ENCODE measurements around the gene ARMS2. TPM values are rescaled to one million over a fixed set of nuclear protein-coding genes. Genes with fewer than 3 reads are reported as not detected.
A peak's percentile ranks its signal among the peaks of the same experiment; 100 is the strongest.

The ARMS2 gene
- polyA plus RNA-seq, 1 of the 3 experiments (the other 2 are of a cell fraction) = not detected

DNA sequence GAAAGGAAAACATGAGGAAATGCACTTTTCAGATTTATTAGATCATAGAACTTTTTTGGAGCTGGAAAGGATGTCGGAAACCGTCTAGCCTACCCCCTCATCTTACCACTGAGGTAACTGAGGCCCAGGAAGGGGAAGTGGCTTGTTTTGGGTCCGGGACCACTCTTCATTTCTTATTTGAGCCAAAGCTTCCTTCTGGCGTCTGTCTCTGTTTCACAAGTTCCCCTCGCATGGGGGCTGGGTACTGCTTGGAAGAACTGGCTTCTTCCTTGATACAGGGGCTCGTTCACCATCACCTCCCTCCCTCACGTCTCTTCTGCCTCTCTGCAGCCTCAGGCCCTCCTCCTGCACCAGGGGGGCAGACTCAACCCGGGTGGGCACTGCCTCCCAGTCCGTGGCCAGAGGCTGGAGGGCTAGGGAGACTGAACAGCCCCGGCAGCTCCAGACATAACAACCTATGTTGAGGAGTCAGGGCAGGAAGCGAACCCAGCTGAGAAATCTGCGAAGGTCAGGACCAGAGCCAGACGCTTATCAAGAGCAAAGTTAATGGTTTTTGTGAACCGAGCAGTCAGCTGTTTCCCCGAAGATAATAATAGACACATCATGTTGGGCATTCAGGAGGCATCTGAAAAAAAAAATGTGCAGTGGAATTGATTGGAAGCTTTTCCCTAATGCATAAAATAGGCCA lies 19.8 kb downstream of the ARMS2 start (continued):
- TF ChIP-seq, protein P1, sequence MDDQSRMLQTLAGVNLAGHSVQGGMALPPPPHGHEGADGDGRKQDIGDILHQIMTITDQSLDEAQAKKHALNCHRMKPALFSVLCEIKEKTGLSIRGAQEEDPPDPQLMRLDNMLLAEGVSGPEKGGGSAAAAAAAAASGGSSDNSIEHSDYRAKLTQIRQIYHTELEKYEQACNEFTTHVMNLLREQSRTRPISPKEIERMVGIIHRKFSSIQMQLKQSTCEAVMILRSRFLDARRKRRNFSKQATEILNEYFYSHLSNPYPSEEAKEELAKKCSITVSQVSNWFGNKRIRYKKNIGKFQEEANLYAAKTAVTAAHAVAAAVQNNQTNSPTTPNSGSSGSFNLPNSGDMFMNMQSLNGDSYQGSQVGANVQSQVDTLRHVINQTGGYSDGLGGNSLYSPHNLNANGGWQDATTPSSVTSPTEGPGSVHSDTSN (IDR thresholded peaks at IDR 0.05) = peak; percentile 62

DNA sequence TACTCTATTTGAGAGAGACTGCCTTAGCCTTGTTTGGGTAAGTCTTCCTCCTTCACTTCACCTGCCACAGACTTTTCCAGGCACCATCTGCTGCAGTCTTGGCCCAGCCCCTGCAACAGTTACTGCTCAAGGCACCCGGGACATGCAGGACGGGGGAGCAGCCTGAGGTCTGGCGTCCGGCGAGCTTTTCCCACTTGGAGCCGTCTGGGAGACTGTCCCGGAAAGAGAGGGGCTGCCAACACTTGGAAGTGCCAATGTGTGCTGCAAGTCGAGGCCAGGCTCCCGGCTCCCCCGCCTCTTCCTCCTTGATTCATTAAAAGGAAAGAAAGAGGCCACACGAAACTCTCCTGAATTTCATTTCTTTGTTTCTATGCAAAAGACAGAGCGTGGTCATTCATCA lies 20.6 kb downstream of the ARMS2 start:
- no peak overlapping the region for H3K9ac ChIP-seq
- no peaks in the 10 kb centered on the region for H3K27me3 ChIP-seq (ENCODE audit: insufficient read depth)
- peaks cover 8% of the 10 kb centered on the region; the same call in 1 of the 2 replicates for H4K20me1 ChIP-seq (ENCODE audit: insufficient read depth)
- peak overlapping the region in 1 of 2 experiments; percentile 49; a peak in 3 of 4 replicates for H3K27ac ChIP-seq (ENCODE audit: low read depth in 2 of 2, low read length in 1 of 2)
- TF ChIP-seq GABPA (IDR thresholded peaks at IDR 0.05; ENCODE audit: low read depth) (no peak), NRF1 (IDR thresholded peaks at IDR 0.05; ENCODE audit: low read depth, low read length) (no peak), MXI1 (IDR thresholded peaks at IDR 0.05; ENCODE audit: low read depth, low read length) (no peak), SMC3 (IDR thresholded peaks at IDR 0.05; ENCODE audit: low read depth, low read length) (no peak), GATA2 (CRISPR knock-in tag; IDR thresholded peaks at IDR 0.05) (no peak), RXRA (IDR thresholded peaks at IDR 0.05; ENCODE audit: borderline replicate concordance, low read depth) (no peak), RFX5 (IDR thresholded peaks at IDR 0.05; ENCODE audit: low read length) (no peak), ELF1 (IDR thresholded peaks at IDR 0.05) (no peak), RAD21 (IDR thresholded peaks at IDR 0.05; ENCODE audit: low read length) (no peak), EP300 (IDR thresholded peaks at IDR 0.05; ENCODE audit: borderline replicate concordance in 1 of 2, low read depth in 1 of 2, low read length in 1 of 2) (no peak), FOSL2 (IDR thresholded peaks at IDR 0.05; ENCODE audit: borderline replicate concordance, low read depth) (no peak)
- TF ChIP-seq, protein P2, sequence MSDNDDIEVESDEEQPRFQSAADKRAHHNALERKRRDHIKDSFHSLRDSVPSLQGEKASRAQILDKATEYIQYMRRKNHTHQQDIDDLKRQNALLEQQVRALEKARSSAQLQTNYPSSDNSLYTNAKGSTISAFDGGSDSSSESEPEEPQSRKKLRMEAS (IDR thresholded peaks at IDR 0.05; ENCODE audit: low read depth) = no peak
- TF ChIP-seq, protein P3, sequence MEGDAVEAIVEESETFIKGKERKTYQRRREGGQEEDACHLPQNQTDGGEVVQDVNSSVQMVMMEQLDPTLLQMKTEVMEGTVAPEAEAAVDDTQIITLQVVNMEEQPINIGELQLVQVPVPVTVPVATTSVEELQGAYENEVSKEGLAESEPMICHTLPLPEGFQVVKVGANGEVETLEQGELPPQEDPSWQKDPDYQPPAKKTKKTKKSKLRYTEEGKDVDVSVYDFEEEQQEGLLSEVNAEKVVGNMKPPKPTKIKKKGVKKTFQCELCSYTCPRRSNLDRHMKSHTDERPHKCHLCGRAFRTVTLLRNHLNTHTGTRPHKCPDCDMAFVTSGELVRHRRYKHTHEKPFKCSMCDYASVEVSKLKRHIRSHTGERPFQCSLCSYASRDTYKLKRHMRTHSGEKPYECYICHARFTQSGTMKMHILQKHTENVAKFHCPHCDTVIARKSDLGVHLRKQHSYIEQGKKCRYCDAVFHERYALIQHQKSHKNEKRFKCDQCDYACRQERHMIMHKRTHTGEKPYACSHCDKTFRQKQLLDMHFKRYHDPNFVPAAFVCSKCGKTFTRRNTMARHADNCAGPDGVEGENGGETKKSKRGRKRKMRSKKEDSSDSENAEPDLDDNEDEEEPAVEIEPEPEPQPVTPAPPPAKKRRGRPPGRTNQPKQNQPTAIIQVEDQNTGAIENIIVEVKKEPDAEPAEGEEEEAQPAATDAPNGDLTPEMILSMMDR (IDR thresholded peaks at IDR 0.05) = no peak
- TF ChIP-seq, protein P4, sequence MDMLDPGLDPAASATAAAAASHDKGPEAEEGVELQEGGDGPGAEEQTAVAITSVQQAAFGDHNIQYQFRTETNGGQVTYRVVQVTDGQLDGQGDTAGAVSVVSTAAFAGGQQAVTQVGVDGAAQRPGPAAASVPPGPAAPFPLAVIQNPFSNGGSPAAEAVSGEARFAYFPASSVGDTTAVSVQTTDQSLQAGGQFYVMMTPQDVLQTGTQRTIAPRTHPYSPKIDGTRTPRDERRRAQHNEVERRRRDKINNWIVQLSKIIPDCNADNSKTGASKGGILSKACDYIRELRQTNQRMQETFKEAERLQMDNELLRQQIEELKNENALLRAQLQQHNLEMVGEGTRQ (IDR thresholded peaks at IDR 0.05; ENCODE audit: borderline replicate concordance, low read depth, low read length) = no peak
- H3K4me3 ChIP-seq (ENCODE audit: low read depth in 2 of 2, low read length in 1 of 2) = no peak overlapping the region
- no peaks in the 10 kb centered on the region for H3K36me3 ChIP-seq (replicated peaks in 1 of 2; ENCODE audit: control insufficient read depth in 1 of 2, insufficient read depth in 2 of 2, low read length in 1 of 2)
- H2AFZ ChIP-seq (ENCODE audit: low read depth) = no peak overlapping the region
- 91% methylated on average over 12 of the region's 12 CpGs for WGBS (ENCODE audit: low lambda C conversion rate)
- DNase-seq = no peak
- H3F3A ChIP-seq (replicated peaks; ENCODE audit: insufficient read depth) = peaks cover 9% of the 10 kb centered on the region
- no peaks in the 10 kb centered on the region for H3K9me2 ChIP-seq
- peaks cover 89% of the 10 kb centered on the region for H3K79me2 ChIP-seq (ENCODE audit: insufficient read depth)
- ChIA-PET POLR2A (no interaction called here), CTCF (interaction anchor here (0.6 to 1.6 kb wide), 2 partner anchors 41 to 91 kb away, joined by 3 to 4 read pairs; no protein-coding TSS in a partner anchor)
- no peaks in the 10 kb centered on the region for H3K9me3 ChIP-seq
- H3K4me2 ChIP-seq = peak overlapping the region; percentile 59; the same call in 1 of the 2 replicates
- H3K4me1 ChIP-seq (ENCODE audit: control insufficient read depth in 1 of 2, insufficient read depth in 2 of 2, low read depth in 1 of 2, low read length in 1 of 2) = peaks cover 24 to 38% of the 10 kb centered on the region in 2 experiments
